Activated naive CD8-positive, alpha-beta T cell treated with anti-CD3 and anti-CD28 coated beads, Interleukin-2, amount 50 U/mL, for 24 hours (primary cell): Measurements from ENCODE around the gene TRMT2A.

Experiments used
- ATAC-seq: fragments of 150-1000 bp; cut with Tn5 transposase; one replicate; pipeline ENCODE4 v1.10.0; 2021
- DNase-seq: peaks from one replicate; pipeline ENCODE4 v3.0.0; 2021
- H3K27ac Mint-ChIP-seq: one replicate; pipeline ENCODE4 v1.8.0; 2021; ENCODE audit warnings: mild to moderate bottlenecking, mixed read lengths
- H3K27me3 Mint-ChIP-seq: one replicate; pipeline ENCODE4 v1.8.0; 2021; ENCODE audit warnings: mixed read lengths
- H3K36me3 Mint-ChIP-seq: one replicate; pipeline ENCODE4 v1.8.0; 2021; ENCODE audit warnings: low read depth, mixed read lengths
- H3K4me1 Mint-ChIP-seq: one replicate; pipeline ENCODE4 v1.8.0; 2021; ENCODE audit warnings: mixed read lengths
- H3K4me3 Mint-ChIP-seq: one replicate; pipeline ENCODE4 v1.8.0; 2021; ENCODE audit warnings: mild to moderate bottlenecking, moderate library complexity, mixed read lengths
- H3K9me3 Mint-ChIP-seq: one replicate; pipeline ENCODE4 v1.8.0; 2021; ENCODE audit warnings: mixed read lengths

The TRMT2A gene

DNA sequence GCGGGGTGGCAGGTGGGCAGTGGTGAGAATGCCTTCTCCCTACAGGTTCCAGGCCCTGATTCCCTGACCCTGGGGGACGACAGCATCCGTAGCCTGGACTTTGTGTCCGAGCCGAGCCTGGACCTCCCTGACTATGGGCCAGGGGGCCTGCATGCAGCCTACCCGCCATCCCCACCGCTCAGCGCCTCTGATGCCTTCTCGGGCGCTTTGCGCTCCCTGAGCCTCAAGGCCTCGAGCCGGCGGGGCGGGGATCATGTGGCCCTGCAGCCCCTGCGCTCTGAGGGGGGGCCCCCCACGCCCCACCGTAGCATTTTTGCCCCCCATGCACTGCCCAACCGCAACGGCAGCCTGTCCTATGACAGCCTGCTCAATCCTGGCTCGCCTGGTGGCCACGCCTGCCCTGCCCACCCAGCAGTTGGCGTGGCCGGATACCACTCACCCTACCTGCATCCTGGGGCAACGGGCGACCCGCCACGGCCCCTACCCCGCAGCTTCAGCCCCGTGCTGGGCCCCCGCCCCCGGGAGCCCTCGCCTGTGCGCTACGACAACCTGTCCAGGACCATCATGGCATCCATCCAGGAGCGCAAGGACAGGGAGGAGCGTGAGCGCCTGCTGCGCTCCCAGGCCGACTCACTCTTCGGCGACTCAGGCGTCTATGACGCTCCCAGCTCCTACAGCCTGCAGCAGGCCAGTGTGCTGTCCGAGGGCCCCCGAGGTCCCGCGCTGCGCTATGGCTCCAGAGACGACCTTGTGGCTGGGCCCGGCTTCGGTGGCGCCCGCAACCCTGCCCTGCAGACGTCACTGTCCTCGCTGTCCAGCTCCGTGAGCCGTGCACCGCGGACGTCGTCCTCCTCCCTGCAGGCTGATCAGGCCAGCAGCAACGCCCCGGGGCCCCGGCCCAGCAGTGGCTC lies 25.9 kb upstream of the TRMT2A start:
- DNase-seq (no peak), ATAC-seq (no peak)
- H3K36me3 Mint-ChIP-seq = no peaks in the 10 kb centered on the region
- no peak overlapping the region for H3K4me3 Mint-ChIP-seq
- no peak overlapping the region for H3K27ac Mint-ChIP-seq
- H3K9me3 Mint-ChIP-seq = no peaks in the 10 kb centered on the region
- H3K4me1 Mint-ChIP-seq = peaks cover 7% of the 10 kb centered on the region
- no peaks in the 10 kb centered on the region for H3K27me3 Mint-ChIP-seq

DNA sequence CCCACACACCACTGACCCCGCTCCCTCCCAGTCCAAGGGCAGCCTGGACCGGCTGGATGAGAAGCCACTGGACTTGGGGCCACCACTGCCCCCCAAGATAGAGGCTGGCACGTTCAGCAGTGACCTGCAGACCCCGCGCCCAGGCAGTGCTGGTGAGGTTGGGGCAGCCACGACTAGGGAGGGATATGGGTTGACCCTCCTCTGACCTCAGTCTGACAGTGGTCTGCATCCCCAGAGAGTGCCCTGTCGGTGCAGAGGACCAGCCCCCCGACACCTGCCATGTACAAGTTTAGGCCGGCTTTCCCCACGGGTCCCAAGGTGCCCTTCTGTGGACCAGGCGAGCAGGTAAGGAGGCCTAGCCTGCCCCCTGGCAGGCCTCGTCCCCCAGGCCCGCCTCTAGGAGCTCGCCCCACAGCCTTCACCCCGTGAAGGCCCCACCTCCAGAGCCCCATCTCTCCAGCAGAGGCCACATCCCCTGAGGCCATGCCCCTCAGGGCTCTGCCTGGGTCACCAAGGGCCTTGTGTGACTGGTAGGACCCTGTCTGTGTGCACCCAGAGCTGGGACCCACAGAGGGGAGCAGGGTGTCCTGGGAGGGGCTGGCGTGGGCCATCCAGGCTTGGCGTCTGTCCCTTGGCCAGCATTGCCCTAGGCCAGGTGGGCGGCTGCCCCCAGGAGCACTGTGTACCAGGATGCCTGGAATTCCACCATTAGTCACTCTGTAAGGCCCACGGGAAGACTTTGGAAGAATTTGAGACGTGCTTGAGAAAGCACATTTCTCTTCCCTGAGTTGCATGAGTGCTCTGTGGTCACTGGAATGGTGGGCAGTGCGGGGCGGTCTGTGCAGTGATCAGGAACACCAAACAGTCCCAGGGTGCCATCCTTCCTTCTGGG lies 24.4 kb upstream of the TRMT2A start:
- H3K27me3 Mint-ChIP-seq = no peaks in the 10 kb centered on the region
- no peaks in the 10 kb centered on the region for H3K9me3 Mint-ChIP-seq
- ATAC-seq = no peak
- DNase-seq = no peak
- H3K36me3 Mint-ChIP-seq = peaks cover 1% of the 10 kb centered on the region
- no peak overlapping the region for H3K27ac Mint-ChIP-seq
- H3K4me3 Mint-ChIP-seq = no peak overlapping the region
- peaks cover 10% of the 10 kb centered on the region for H3K4me1 Mint-ChIP-seq

DNA sequence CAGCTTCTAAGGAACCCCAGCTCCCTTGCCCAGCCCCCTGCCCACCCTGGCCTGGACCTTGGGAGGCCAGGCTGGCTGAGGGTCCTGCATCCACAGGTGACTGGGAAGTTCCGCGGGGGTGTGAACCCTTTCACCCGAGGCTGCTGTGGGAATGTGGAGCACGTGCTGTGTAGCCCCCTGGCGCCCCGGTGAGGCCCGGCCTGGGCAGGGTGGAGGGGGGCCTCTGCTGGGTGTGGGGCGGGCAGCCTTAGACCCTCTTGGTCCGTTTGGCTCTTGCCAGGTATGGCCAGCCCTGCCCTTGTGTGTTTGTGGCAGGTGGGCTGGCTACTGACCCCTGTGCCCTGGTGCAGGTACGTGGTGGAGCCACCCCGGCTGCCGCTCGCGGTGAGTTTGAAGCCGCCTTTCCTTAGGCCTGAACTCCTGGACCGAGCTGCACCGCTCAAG lies 23.5 kb upstream of the TRMT2A start:
- no peak for ATAC-seq
- peaks cover 4% of the 10 kb centered on the region for H3K36me3 Mint-ChIP-seq
- H3K27me3 Mint-ChIP-seq = no peaks in the 10 kb centered on the region
- H3K4me1 Mint-ChIP-seq = peaks cover 12% of the 10 kb centered on the region
- DNase-seq = no peak
- H3K9me3 Mint-ChIP-seq = no peaks in the 10 kb centered on the region
- no peak overlapping the region for H3K4me3 Mint-ChIP-seq
- H3K27ac Mint-ChIP-seq = no peak overlapping the region

DNA sequence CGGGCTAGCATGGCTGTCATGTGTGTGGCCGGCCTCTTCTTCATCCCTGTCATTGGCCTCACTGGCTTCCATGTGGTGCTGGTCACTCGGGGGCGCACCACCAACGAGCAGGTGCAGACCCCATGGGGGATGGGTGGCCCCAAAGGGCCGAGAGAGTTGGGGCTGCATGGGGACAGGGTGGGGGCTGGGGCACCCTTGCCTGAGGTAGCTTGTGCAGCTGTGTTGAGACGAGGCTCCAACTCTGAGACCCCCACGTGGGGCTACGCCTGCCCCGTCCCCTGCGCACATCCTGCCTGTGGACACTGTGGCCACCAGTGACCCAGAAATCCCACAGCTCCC lies 23.1 kb upstream of the TRMT2A start:
- Mint-ChIP-seq H3K27me3 (no peaks in the 10 kb centered on the region), H3K4me3 (no peak overlapping the region), H3K9me3 (no peaks in the 10 kb centered on the region), H3K4me1 (peaks cover 16% of the 10 kb centered on the region), H3K27ac (no peak overlapping the region), H3K36me3 (peaks cover 4% of the 10 kb centered on the region)
- no peak for ATAC-seq
- no peak for DNase-seq

DNA sequence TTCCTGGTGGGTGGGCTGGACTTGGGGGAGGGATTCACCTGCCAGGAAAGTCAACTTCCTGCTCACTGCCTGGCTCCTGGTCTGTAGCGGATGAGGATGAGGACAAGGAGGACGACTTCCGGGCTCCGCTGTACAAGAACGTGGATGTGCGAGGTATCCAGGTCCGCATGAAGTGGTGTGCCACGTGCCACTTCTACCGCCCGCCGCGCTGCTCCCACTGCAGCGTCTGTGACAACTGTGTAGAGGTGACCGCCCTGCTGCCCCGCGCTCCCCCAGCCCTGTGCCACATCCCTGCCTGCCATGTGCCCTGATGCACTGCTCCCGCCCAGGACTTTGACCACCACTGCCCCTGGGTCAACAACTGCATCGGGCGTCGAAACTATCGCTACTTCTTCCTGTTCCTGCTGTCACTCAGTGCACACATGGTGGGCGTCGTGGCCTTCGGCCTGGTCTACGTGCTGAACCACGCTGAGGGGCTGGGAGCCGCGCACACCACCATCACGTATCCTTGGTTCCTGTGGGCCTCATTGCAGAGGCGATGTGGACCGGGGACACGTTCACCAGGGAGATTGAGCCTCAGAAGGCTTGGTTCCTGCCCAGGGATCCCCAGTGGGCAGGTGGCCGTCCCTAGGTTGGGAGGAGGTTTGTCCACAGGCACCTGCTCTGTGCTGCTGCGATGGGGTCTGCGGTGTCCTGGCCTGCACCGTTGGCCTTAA lies 22.5 kb upstream of the TRMT2A start:
- Mint-ChIP-seq H3K4me3 (no peak overlapping the region), H3K27me3 (no peaks in the 10 kb centered on the region), H3K27ac (no peak overlapping the region), H3K9me3 (no peaks in the 10 kb centered on the region), H3K4me1 (peaks cover 16% of the 10 kb centered on the region), H3K36me3 (peaks cover 4% of the 10 kb centered on the region)
- DNase-seq (no peak), ATAC-seq (no peak)

DNA sequence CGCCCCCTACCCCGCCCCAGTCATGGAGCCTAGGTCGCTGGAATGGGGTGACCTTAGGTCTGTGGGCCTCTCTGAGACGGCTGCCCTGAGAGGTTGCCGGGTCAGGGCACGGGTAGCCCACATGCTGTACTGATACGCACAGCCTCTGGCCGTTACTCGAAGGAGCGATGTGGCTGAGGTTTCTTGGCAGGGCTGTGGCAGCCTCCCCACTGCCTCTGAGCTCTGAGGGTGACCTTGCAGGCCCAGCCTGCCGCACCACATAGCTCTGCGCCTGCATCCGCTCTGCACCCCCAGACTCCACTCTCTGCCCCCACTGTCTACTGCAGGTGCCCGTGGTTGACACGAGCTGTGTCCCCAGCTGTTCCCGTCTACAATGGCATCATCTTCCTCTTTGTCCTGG lies 21.8 kb upstream of the TRMT2A start:
- H3K4me3 Mint-ChIP-seq = no peak overlapping the region
- peaks cover 19% of the 10 kb centered on the region for H3K4me1 Mint-ChIP-seq
- no peak overlapping the region for H3K27ac Mint-ChIP-seq
- DNase-seq (no peak), ATAC-seq (no peak)
- no peaks in the 10 kb centered on the region for H3K9me3 Mint-ChIP-seq
- H3K27me3 Mint-ChIP-seq = no peaks in the 10 kb centered on the region
- peaks cover 4% of the 10 kb centered on the region for H3K36me3 Mint-ChIP-seq

DNA sequence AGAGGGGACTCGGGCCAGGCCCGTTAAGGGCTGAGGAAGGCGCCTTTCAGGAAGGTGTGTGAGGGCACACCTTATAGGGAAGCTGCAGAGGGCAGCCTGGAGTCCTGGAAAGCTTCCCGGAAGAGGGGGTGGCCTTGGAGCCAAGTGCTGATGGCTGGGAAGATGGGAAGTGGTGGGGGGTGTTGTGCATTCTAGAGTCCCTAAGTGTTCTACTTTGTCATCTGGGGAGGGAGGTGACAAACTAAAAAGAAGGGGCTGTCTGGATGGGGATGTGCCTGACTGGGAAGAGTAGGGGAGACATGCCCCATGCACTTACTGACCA lies 21.4 kb upstream of the TRMT2A start:
- H3K27ac Mint-ChIP-seq = no peak overlapping the region
- peaks cover 4% of the 10 kb centered on the region for H3K36me3 Mint-ChIP-seq
- H3K4me3 Mint-ChIP-seq = no peak overlapping the region
- no peaks in the 10 kb centered on the region for H3K27me3 Mint-ChIP-seq
- ATAC-seq (no peak), DNase-seq (no peak)
- peaks cover 24% of the 10 kb centered on the region for H3K4me1 Mint-ChIP-seq
- no peaks in the 10 kb centered on the region for H3K9me3 Mint-ChIP-seq

DNA sequence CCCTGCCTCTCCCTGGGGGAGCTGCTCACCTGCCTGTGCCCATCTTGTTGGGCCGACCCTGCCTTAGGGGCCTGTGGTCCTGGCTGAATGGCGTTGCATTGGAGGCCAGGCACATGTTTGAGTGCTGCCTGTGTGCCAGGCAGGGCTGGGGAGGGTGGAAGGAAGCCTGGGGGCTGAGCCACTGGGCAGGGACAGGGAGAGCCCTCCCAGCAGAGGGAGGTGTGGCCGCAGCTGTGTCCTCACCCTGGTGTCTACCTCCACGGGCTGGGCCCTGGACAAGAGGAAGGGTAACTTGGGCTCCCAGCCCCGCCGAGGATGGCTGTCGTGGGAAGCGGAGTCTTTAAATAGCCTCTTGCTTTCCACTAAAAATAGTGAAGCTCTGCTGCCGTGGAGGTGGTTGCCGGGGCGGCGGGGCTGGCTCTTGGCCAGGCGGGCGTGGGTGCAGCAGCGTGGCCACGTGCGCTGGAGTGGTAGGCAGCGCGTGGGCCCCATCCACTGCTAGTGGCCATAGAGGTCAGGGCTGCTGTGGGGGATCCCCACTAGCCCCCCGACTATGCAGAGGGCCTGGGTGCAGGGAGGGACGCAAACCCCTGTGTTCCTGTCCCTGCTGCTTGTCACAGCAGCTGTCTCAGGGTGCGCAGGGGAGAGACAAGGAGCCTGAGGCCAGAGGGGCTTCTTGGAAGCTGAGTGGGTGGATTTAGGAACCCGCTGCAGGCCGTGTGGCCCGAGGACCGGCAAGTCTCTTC lies 20.8 kb upstream of the TRMT2A start:
- H3K4me3 Mint-ChIP-seq = no peak overlapping the region
- H3K27ac Mint-ChIP-seq = no peak overlapping the region

DNA sequence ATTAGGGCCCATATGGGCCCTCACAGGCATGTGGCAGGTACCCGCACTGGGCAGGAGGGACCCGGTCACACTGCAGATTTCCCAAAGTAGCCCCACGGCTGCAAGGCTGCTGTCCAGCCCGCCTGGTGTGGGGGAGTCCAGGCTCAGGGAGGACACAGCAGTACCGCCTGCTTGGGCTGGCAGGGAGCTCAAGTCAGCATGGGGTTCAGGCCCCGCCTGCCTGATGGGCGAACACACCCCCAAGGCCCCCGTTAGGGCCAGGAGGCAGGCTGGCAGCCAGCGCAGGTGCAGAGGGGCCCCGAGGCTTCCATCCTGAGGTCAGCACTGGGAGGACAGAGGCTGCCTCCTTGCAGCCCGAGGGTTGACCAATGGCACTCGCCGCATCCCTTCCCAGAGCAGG lies 20.1 kb upstream of the TRMT2A start:
- Mint-ChIP-seq H3K27ac (no peak overlapping the region), H3K4me1 (peaks cover 32% of the 10 kb centered on the region)
- ATAC-seq = no peak

More for the DNA sequence above, 20.8 kb upstream of the TRMT2A start:
- Mint-ChIP-seq H3K36me3 (peaks cover 4% of the 10 kb centered on the region), H3K27me3 (no peaks in the 10 kb centered on the region), H3K4me1 (peaks cover 28% of the 10 kb centered on the region), H3K9me3 (no peaks in the 10 kb centered on the region)
- DNase-seq = no peak
- ATAC-seq = no peak

DNA sequence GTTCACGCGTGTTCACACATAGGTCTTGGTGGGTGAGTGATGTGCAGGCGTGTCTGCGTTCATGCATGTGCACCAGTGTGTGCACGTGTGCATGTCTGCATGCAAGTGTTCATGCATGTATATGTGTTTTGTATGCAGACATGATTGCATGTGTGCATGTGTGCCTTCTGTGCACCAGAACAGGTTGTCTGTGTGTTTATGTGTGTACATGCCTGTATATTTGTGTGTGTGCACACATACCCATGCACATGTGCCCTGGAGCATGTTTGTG lies 19.5 kb upstream of the TRMT2A start:
- Mint-ChIP-seq H3K27ac (no peak overlapping the region), H3K4me3 (no peak overlapping the region), H3K27me3 (no peaks in the 10 kb centered on the region), H3K4me1 (peaks cover 32% of the 10 kb centered on the region), H3K9me3 (no peaks in the 10 kb centered on the region), H3K36me3 (peaks cover 4% of the 10 kb centered on the region)
- ATAC-seq (no peak), DNase-seq (no peak)

More for the DNA sequence above, 20.1 kb upstream of the TRMT2A start:
- DNase-seq = no peak
- Mint-ChIP-seq H3K27me3 (no peaks in the 10 kb centered on the region), H3K36me3 (peaks cover 4% of the 10 kb centered on the region), H3K4me3 (no peak overlapping the region), H3K9me3 (no peaks in the 10 kb centered on the region)

DNA sequence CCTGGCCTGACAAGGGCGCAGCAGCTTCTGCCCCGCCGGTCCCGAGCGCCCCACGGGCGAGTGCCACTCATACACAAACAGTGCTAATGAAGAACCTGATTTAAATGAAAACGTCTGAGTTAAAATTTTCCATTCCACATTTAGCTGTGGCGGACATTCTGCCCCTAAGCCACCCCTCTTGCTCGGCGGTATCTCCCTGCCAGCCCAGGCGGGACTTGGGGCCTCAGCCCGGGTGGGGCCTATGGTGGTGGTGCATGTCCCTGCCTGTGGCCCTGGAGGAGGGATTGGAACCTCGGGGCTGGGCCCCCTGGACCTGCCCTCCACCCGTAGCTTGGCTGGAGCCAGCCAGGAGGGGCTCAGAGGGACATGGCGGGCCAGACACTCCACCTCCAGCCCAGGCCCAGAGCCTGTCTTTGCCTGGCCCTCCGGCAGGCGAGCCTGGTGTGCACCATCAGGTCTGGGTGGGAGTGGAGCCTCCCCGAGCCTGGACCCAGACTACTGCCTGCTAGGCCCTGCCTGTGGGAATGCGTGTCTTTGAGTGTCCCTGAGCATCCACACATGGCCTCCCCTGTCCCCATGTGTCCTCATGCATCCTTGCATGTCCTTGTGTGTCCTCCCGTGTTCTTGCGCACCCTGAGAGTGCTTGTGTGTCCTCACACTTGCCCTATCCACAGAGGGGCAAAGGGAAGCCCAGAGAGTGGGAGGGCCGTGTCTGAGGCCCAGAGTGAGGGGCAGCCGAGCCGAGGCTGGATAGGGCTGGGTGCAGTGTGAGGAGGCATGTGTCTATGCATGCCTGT lies 19.0 kb upstream of the TRMT2A start:
- Mint-ChIP-seq H3K36me3 (peaks cover 4% of the 10 kb centered on the region), H3K27me3 (no peaks in the 10 kb centered on the region), H3K9me3 (no peaks in the 10 kb centered on the region), H3K4me3 (no peak overlapping the region), H3K27ac (no peak overlapping the region), H3K4me1 (peaks cover 32% of the 10 kb centered on the region)
- DNase-seq (no peak), ATAC-seq (no peak)

DNA sequence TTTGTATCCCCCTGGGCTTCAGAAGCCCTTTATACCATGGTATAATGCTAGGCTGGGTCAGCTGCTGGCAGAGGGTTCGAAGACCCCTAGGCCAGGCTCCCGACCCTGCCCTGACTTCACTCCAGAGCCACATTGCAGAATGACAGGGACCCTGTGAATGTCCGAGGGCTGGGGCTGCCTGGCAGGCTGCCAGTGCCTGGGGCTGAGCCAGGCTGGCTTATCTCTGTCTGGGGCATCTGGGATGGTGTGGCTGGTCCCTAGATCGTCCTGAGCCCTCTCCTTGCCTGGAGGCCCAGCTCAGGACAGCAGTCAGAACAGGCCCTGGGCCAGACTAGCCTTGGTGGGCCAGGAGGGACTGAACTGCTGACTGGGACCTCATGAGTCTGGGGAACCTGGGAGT lies 18.2 kb upstream of the TRMT2A start:
- Mint-ChIP-seq H3K4me1 (peaks cover 32% of the 10 kb centered on the region), H3K27ac (no peak overlapping the region), H3K4me3 (no peak overlapping the region), H3K36me3 (peaks cover 4% of the 10 kb centered on the region), H3K9me3 (no peaks in the 10 kb centered on the region), H3K27me3 (no peaks in the 10 kb centered on the region)
- no peak for DNase-seq
- no peak for ATAC-seq

DNA sequence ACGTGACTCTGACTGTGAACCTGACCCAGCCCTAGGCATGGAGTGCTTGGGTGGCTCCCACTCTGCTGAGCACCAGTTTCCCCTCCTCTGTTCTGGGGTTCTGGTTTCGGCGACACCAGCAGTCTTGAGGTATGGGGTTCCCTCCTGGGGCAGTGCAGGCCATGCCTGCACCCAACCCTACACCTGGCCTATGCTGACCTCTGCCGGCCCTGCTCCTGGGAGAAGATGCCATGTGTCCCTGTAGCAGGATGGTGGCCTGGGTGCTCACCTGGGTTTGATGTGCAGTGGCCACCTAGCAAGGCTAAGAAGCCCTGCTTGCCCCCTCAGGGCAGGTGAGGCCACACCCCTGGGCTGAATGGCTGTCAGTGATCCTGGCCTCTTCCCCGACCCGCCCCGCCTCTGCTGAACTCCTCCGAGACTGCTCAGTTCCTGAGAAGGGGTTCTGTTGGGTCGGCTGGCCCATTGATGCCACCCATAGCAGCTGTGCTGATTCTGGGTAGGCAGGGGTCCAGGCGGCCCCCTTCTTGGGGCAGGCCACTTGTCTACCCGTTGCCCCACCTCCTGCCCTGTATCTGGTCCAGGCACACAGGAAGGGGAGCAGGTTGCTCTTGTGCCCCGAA lies 17.0 kb upstream of the TRMT2A start:
- DNase-seq = no peak
- peak overlapping the region; percentile 74 for H3K4me3 Mint-ChIP-seq
- no peak overlapping the region for H3K27ac Mint-ChIP-seq
- peaks cover 37% of the 10 kb centered on the region for H3K4me1 Mint-ChIP-seq
- peaks cover 4% of the 10 kb centered on the region for H3K36me3 Mint-ChIP-seq
- ATAC-seq = no peak
- no peaks in the 10 kb centered on the region for H3K27me3 Mint-ChIP-seq
- no peaks in the 10 kb centered on the region for H3K9me3 Mint-ChIP-seq
